Astrocyte of the hippocampus (primary cell): ENCODE data around the gene EEF1AKMT3.

Experiments used
- DNase-seq: peaks from one replicate; pipeline ENCODE4 v3.0.0; 2011; ENCODE audit warnings: low read depth, low spot score

The EEF1AKMT3 gene

DNA sequence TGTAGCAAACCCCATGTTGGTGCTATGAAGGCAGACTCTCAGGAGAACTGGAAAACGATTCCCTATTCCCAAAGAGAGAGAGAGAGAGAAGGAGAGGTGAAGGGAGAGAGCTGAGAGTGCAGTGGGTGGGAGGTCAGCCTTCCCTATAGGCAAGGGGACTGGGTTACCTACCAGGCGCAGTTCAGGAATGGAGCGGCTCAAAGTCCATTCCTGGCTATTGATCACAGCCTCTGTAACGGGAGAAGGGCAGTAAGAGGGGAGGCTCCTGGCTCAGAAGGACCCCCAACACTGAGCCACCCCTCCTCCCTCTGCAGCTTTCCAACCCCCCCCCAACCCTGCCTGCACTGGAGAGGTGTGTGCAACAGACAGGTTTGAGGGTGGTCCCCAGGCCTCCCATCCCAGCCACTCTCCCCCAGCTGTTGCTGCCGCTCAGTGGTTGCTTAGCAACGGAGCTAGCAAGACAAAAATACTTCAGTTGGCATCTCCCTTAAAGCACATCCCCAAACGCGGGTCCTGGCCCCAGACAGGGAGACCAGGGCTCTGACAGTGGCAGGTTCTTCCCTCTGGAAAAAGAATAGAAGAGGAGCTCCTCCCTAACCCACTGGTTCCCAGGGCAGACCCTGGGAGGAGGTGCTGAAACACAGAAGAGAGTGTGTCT is 37.1 kb upstream of the EEF1AKMT3 start:
- peak; percentile 11 for DNase-seq

DNA sequence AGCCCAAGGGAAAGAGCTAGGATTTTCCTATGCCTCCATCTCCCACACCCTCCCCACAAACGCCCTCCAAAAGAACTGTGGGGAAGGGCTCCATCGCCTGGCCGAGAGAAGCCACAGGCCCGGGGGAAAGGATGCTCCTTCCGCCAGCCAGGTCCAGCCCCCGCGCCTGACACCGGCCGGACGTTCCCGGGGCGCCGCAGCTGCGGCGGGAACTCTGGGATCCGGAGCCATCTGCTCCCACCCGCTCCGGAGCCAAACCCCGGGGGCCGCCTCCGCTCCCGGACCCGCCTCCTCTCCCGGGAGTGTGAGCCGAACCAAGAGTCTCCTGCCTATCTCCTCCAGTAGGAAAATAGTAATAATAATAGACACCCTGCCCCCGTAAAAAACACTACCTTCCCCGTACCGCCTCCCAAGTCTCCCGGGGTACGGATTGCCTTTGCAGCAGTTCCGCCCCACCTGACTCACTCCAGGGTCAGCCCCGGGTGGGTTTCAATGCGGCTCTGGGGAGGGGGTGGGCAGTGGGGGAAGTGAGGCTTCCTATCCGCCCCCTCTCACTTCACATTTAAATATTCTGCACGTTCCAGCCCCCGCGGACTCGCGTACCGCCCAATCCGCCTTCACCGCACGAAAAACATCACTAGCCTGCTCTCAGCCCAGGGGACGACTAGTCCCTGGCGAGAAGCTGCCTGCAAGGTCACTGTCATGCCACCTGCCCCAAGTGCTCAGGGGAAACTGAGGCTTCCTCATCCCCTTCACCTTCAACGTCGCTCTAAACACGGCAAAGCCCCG is 36.3 kb upstream of the EEF1AKMT3 start:
- DNase-seq, result peak; percentile 50

DNA sequence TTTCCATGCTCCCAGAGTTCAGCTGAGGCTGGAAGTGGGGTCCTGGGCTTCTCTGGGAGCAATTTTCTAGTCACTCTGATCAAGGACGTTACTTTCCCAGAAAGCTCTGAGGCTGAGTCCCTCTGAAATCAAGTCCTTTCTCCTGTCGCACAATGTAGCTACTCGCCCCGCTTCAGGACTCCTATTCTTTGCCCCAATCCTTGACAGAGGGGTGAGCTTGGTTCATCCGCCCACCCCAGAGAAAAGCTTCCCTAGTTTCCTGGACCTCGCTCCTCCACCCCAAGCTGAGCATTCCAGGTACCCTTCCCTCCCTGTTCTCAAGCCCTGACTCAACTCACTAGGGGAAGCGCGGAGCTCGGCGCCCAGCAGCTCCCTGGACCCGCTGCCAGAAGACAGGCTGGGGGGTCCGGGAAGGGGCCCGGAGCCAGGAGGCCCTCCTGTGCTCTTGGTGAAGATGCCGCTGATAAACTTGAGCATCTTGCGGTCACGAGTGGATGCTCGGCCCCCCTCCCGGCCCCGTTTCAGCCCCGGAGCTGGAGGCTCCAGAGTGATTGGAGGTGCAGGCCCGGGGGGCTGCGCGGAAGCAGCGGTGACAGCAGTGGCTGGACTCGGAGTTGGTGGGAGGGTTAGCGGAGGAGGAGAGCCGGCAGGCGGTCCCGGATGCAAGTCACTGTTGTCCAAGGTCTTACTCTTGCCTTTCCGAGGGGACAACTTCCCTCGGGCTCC is 35.5 kb upstream of the EEF1AKMT3 start:
- peak; percentile 8 for DNase-seq

DNA sequence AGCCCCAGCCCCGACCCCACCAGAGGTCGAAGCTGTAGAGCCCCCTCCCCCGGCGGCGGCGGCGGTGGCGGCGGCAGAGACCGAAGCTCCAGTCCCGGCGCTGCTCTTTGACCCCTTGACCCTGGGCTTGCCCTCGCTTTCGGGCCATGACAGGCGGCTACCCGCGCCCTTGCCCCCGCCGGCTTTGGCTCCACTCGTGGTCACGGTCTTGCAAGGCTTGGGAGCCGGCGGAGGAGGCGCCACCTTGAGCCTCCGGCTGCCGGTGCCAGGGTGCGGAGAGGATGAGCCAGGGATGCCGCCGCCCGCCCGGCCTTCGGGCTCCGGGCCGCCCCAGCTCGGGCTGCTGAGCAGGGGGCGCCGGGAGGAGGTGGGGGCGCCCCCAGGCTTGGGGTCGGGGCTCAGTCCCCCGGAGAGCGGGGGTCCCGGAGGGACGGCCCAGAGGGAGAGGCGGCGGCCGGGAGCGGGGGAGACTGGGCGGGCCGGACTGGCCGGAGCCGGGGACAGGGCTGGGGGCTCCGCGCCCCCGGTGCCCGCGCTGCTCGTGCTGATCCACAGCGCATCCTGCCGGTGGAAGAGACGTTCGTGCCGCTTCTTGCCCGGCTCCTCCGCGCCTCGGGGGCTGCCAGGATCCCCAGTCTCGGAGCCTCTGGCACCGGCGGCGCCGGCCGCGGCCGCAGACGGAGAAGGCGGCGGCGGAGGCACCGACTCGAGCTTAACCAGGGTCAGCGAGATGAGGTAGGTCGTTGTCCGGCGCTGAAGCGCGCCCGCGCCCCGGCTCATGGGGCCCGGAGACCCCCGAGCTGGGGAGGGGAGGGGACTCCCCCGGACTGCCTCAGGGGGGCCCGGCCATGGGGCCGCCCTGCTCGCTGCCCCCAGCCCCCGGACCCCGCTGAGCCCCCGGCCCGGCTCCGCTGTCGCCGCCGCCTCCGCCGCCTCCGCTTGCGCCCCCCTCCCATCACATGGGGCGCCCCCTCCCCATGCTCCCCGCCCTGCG is 34.6 kb upstream of the EEF1AKMT3 start:
- DNase-seq, result peak; percentile 61

DNA sequence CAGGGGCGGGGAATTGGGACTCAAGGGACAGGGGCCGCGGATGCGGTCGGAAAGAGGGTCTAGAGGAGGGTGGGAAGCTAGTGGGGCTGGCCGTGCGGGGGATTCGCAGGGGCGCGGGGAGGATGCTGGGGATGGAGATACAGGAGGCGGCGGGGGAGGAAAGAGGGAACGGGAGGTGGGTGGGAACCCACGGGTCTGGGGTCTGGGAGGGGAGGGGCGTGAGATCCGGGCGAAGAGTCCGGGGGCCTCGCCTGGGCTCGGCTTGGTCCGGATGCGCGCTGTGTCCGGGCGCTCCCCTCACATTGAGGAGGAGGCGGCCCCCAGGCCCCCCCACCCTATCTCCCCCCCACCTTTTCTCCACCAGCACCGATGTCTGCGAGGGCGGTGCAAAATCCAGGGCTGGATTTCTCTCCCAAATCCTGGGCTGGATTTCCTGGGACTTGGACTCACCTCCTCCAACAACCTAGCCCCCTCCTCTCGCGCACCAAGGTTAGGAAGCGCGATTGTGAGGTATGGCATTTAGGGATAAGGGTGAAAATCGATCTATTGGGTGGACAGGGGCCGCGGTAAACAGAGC is 33.7 kb upstream of the EEF1AKMT3 start, which contains the start of gene AGAP2:
AGAP2 (minus strand) TSS at position 82 of the 577 bp plus-strand sequence. CDS start 496 bp downstream, outside the sequence.
- DNase-seq, result peak; percentile 64

DNA sequence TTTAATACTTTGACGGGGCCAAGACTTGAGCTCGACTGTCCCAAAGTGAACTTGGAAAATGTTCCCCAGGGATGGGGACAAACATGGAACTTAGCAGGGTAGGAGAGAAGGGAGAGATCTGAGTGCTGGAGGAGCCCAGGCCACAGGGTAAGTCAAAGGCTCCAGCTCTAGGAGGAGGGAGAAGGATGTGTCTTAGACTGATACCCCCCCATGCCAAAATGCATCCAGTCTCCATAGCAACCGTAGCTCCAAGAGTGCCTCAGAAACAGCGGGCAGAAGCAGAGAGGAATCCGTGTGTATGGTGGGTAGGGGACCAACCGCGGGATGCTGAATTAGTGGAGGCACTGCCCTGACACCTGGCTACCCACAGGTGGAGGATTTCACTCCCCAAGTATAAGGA is 33.0 kb upstream of the EEF1AKMT3 start:
- DNase-seq, result no peak

DNA sequence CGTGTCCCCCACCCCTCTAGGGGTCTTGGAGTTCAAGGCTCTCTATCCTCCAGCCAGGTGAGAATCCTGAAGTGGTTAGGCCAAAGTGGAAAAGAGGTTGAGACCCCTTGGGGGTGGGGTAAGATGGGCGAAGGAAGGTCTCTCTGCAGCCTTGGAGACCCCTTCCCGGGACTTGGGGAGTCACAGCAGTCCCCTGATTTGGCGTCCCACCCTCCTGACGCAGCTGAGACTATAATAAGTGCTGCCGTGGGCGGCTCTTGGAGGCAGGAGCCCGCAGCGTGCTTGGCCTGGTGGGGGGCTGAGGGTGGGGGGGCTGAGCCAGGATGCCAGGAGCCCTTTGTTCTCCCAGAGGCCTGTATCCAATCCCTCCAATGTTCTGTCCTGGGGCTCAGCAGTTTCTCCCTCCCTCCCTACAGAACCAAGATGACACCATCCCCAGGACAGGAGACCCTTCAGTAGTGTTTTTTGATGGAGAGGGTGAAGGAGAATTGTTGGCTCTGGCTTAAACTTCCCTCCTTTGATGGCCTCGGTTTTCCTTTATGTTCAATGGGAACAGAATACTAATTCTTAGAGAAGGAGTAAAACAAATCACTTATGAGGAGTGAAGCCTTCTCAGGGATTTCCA is 32.4 kb upstream of the EEF1AKMT3 start:
- DNase-seq, result no peak

DNA sequence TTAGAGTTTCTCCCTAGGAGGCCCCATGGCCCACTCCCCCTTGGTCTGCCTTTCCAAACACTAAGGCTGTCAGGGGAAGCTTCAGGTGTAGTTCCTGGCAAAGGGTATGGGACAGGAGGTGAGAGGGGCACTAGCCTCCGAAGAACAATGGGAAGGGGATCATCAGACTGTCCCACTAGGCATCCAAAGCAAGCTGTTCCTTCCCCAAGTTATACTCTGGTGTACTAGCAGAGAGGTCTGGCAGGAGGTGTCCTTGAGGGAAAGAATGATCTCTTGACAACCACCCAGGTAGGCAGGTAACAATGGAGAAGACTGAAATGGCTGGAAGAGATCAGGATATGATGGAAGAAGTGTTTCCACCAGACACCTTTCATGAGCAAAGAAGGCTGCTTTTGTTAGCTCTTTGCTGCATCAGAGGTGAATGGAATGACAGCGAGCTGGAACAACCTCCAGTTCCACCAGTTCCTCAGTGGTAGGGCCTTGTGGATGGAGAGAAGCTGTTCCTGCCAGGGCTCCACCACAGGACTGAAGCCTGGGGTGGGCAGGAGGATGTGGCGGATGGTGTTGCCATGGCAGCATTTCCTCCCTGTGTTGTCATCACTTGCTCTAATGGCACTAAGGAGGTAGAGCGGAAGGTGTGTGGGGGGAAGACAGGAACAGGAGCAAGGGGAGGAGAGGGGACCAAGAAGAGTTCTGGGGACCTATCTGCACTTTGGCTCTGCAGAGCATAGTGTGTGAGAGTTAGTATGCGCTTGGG is 31.6 kb upstream of the EEF1AKMT3 start:
- DNase-seq, result no peak

DNA sequence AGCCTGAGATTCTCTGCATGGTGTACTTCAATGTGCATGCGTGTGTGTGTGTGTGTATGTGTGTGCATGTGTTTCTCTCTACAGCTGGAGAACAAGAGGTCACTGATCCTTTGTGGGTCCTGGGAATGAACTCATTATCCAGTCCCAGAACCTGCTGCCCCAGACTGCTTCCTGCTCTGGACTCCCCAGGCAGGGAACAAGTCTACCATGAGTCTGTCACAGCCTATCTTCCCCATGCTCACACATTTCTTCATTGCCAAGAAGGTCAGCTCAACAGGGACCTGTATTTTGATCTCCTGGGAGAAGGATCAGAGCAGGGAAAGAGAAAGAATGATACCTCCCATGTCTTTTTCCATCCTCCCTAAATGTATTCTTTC is 31.0 kb upstream of the EEF1AKMT3 start:
- no peak for DNase-seq

DNA sequence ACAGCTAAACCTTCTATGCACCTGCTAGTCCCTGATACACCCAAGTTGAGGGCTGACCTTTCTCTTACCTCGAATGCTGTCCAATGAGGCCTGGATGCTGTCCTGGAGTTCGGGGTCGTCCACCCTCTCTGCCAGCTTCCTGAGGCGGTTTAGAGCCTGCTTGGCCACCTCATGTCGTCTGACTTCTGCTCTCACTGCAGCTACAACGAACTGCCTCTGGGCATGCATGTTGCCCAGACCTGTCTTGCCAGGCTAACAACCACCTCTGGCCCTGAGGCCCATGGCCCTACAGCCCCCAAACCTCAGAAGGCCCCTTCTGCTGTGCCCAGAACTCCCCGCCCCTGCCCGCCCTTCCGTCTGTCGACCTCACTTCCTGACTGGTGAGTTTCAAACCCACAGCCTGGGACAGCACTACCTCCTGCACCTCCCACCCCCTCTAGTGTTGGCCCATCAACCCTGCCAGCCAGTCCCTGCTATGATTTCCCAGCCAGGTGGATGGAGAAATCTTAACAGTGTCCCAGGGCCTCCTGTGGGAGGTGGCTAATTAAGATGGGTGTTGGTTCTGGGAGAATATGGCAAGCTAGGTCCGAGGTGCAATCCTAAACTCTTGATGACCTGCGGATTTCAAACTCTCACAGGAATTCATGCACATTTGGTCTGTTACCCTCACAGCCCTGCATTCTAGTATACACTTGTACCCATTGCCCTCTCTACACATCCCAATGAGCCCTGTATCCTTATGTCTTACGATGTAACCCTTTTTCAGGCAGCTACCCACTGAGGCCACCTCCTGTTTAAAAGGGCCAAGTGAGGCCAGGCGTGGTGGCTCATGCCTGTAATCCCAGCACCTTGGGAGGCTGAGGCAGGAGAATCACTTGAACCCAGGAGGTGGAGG is 30.3 kb upstream of the EEF1AKMT3 start:
- DNase-seq, result no peak

DNA sequence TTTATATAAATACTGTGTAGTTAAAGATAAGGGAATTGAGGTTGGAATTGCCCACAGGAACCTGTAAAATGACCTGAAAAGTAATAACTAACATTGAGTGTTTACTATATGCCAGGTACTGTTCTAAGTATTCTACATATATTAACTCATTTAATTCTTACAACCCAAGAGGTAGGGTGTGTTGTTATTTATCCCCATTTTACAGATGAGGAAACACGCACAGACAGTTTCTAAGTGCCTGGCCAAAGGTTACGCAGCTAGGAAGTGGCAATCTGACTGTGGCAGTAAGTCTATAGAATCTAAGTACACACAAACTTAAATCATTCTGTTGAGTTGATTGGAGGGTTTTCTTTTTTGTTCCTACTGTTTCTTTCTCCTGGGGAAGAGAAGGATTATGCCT is 28.6 kb upstream of the EEF1AKMT3 start:
- DNase-seq, result no peak

DNA sequence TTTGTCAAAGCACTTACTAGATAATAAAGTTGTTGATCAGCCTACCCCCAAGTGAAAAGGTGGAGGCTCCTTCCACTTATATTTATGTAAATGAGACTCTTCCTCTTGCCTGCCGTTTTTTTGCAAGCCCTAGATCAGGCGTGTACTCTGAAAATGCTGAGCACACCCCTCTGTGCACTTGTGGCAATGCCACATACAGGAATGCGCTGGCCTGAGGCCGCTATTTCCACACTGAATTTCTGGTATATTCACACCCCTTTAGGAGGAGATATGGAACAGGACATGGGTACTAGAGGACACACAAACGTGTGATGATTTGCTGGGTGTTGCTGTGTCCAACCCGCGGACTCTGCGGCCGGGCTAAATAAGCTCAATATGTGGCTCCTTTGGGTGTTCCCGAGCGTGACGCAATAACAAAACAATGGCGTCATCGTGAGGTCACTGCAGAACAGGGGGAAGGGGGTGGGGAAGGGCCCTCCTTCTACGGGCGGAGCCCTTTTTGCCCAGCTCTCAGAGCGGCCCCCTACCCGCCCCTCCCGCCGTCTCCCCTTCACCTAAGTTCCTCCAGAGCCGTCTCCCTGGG is 28.1 kb upstream of the EEF1AKMT3 start:
- no peak for DNase-seq

DNA sequence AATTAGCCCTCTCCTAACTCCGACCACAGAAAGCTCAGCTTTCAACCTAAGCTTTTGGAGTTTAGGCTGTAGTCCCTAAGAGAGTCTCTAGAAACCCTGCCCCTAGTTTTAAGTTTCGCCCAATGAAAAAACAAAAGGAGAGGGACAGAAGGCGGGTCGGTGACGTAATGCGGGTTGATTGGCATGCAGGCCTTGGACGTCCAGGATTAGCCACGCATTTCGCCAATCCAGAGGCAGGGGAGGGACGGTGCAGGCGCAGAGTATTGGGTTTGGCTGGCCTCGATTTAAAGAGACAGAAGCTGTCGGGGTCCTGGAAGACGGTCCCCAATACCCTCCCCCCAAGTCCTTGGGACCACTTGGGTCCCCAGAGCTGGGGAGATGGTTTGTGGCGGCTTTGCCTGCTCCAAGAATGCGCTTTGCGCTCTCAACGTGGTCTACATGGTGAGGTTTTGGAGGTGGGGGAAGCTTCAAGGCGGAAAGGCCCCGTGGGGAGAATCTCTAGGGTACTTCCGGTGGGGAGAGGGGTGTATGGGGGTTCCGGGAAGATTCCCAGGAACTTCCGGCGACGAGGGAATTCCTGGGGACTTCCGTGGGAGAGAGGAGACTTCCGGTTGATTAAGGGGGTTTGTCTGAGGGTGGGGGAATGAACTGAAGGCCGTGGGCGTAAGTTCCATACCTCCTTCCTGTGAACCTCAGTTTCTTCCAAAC is 27.5 kb upstream of the EEF1AKMT3 start, which contains the start of gene TSPAN31:
TSPAN31 (plus strand) TSS at position 263 of the 708 bp plus-strand sequence; CDS start at position 379, 116 bp downstream.
- peak; percentile 98 for DNase-seq

DNA sequence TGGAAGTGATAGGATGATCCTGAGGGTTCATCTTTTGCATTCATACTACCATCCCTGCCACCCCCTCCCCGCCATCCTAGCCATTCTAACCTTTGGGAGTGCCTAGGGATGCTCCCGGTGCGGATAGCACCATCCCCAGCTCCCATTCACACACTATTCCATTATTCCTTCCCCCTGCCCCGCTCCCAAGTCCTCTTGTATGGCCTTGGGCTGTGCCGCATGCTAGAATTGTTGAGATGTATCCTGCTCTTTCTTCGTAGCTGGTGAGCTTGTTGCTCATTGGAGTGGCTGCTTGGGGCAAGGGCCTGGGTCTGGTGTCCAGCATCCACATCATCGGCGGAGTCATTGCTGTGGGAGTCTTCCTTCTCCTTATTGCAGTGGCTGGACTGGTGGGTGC is 26.9 kb upstream of the EEF1AKMT3 start:
- no peak for DNase-seq

DNA sequence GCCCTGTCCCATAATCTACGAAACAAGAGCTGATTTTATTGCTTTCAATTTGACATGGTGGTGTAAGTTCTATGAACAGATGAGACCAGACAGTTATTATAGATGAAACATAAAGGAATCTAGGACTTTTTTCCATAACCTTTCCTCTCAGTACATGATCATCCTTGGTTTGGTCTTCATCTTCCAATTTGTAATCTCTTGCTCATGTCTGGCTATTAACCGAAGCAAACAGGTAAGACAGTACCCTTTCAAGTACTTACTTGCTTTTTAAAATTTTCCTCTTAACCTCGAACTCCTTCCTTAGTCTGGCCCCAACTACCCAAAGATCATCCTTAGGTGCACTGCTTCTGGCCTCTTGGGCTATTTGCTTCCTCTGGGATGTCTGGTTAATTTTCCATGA is 26.4 kb upstream of the EEF1AKMT3 start:
- DNase-seq, result no peak

DNA sequence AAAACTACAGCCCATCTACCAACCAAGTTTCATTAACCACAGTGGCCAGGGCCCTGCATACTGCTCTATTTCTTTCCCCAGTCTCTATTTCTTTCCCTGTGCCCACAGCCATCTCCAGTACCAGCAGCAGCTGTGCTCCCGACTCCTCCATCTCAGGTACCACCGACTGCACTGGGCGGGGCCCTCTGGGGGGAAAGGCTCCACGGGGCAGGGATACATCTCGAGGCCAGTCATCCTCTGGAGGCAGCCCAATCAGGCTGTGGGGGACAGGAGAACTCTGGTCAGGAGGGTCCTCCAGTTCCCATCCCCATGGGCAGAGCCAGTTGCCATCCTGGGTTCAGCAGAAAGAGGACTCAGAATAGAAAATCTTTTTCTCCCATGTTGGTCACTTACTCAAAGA is 23.4 kb upstream of the EEF1AKMT3 start:
- no peak for DNase-seq
